Measurements from ENCODE around the gene POP7. TPM values are rescaled to one million over a fixed set of nuclear protein-coding genes. Genes with fewer than 3 reads are reported as not detected.

Gene POP7
- polyA plus RNA-seq, 1 donor from 2014 or later = 92.1 TPM

DNA sequence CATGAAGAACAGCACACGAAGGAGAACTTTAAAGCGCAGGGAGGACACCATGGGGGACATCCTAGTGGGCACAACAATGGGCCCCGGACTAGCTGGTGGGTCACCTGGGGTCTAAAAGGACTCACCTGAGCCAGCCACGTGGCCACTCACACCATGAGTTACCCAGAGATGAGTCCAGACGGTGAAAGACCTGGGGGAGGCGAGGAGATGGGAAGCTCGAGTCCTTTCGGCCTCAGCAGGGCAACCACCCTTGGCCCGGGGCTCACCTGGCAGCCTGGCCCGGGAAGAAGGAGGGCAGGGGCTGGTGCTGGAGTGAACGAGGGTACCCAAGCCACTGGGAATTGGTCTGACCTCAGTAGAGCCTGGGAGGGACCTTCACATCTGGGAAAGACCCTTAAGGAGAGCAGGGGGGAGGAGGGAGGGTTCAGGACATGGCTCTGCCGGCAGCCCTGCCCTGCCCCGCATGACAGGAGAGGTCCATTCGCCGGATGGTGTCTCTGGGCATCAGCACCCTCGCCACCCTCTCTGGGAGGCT lies 17.5 kb upstream of the POP7 start:
- Histone ChIP-seq H3K36me3 (ENCODE audit: insufficient read depth, low read length) (no peaks in the 10 kb centered on the region), H3K4me3 (ENCODE audit: low read length) (no peak overlapping the region), H3K4me2 (ENCODE audit: low read length) (no peak overlapping the region), H2AFZ (ENCODE audit: low read depth, low read length) (no peak overlapping the region), H3K27ac (ENCODE audit: low read length) (no peak overlapping the region), H3K9ac (ENCODE audit: low read length) (no peak overlapping the region), H3K27me3 (ENCODE audit: insufficient read depth, low read depth, low read length) (no peaks in the 10 kb centered on the region), H3F3A (ENCODE audit: insufficient read depth, low read length, poor library complexity, severe bottlenecking) (no peaks in the 10 kb centered on the region), H3K9me3 (ENCODE audit: low read length) (no peaks in the 10 kb centered on the region), H3K79me2 (replicated peaks; ENCODE audit: insufficient read depth, low read length) (peaks cover 48% of the 10 kb centered on the region), H4K20me1 (ENCODE audit: insufficient read depth) (peaks cover 20% of the 10 kb centered on the region), H3K9me2 (ENCODE audit: insufficient read depth, low read length) (no peaks in the 10 kb centered on the region)
- TF ChIP-seq SMC3 (conservative IDR thresholded peaks at IDR 0.05; ENCODE audit: poor library complexity) (no peak), RAD21 (conservative IDR thresholded peaks at IDR 0.05) (no peak), TAF1 (IDR thresholded peaks at IDR 0.05; ENCODE audit: low read depth) (no peak), EP300 (conservative IDR thresholded peaks at IDR 0.05; ENCODE audit: poor library complexity, severe bottlenecking) (no peak), EZH2 (IDR thresholded peaks at IDR 0.05; ENCODE audit: borderline replicate concordance, insufficient read depth, low read length, poor library complexity, severe bottlenecking) (no peak), POLR2AphosphoS5 (IDR thresholded peaks at IDR 0.05) (no peak), MXI1 (conservative IDR thresholded peaks at IDR 0.05; ENCODE audit: poor library complexity, severe bottlenecking) (no peak)
- TF ChIP-seq, protein P1, sequence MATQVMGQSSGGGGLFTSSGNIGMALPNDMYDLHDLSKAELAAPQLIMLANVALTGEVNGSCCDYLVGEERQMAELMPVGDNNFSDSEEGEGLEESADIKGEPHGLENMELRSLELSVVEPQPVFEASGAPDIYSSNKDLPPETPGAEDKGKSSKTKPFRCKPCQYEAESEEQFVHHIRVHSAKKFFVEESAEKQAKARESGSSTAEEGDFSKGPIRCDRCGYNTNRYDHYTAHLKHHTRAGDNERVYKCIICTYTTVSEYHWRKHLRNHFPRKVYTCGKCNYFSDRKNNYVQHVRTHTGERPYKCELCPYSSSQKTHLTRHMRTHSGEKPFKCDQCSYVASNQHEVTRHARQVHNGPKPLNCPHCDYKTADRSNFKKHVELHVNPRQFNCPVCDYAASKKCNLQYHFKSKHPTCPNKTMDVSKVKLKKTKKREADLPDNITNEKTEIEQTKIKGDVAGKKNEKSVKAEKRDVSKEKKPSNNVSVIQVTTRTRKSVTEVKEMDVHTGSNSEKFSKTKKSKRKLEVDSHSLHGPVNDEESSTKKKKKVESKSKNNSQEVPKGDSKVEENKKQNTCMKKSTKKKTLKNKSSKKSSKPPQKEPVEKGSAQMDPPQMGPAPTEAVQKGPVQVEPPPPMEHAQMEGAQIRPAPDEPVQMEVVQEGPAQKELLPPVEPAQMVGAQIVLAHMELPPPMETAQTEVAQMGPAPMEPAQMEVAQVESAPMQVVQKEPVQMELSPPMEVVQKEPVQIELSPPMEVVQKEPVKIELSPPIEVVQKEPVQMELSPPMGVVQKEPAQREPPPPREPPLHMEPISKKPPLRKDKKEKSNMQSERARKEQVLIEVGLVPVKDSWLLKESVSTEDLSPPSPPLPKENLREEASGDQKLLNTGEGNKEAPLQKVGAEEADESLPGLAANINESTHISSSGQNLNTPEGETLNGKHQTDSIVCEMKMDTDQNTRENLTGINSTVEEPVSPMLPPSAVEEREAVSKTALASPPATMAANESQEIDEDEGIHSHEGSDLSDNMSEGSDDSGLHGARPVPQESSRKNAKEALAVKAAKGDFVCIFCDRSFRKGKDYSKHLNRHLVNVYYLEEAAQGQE (IDR thresholded peaks at IDR 0.05; ENCODE audit: borderline replicate concordance) = no peak
- TF ChIP-seq, protein P2, sequence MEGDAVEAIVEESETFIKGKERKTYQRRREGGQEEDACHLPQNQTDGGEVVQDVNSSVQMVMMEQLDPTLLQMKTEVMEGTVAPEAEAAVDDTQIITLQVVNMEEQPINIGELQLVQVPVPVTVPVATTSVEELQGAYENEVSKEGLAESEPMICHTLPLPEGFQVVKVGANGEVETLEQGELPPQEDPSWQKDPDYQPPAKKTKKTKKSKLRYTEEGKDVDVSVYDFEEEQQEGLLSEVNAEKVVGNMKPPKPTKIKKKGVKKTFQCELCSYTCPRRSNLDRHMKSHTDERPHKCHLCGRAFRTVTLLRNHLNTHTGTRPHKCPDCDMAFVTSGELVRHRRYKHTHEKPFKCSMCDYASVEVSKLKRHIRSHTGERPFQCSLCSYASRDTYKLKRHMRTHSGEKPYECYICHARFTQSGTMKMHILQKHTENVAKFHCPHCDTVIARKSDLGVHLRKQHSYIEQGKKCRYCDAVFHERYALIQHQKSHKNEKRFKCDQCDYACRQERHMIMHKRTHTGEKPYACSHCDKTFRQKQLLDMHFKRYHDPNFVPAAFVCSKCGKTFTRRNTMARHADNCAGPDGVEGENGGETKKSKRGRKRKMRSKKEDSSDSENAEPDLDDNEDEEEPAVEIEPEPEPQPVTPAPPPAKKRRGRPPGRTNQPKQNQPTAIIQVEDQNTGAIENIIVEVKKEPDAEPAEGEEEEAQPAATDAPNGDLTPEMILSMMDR (IDR thresholded peaks at IDR 0.05; ENCODE audit: poor library complexity, severe bottlenecking) = no peak

DNA sequence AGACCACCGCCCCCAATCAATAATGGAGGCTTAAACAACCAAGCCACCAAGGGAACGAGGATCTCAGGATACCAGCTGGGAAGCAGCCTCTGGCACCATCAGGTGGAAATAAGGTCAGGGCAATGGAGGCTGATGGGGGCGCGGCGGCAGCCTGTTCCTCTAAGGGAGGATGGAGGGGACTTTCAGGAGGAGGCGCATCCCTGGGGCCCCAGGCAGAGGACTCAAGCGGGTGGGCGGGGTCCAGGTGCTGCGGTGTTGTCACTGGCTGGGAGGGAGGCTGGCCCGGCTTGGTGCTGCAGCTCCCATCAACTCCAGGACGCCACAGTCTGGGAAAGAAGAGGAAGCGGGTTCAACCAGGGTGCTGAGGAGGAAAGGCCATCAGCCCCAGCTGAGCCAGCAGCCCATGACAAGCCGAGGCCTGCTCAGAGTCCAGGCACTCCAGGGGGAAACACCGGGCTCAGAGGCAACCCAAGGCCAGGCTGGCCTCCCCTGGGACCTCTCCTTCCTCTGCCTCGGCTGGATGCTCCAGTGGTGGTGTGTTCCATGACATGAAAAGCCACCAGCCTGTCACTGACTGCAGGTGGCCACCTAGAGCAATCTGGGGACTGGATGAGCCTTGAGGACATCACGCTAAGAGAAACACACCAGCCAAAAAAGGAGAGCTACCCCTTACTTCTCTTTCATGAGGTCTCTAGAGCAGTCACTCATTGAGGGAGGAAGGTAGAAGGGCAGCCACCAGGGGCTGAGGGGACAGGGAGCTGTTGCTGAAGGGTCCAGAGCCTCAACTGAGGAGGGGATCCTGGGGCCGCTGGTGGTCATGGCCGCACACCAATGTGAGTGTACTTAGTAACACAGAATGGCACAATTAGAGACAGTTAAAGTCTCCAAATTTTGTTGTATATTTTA lies 16.4 kb upstream of the POP7 start:
- Histone ChIP-seq H3K4me3 (ENCODE audit: low read length) (no peak overlapping the region), H2AFZ (ENCODE audit: low read depth, low read length) (no peak overlapping the region), H3K79me2 (replicated peaks; ENCODE audit: insufficient read depth, low read length) (peaks cover 50% of the 10 kb centered on the region), H3K4me2 (ENCODE audit: low read length) (no peak overlapping the region), H3K9me2 (ENCODE audit: insufficient read depth, low read length) (no peaks in the 10 kb centered on the region), H3K36me3 (ENCODE audit: insufficient read depth, low read length) (no peaks in the 10 kb centered on the region), H3K27me3 (ENCODE audit: insufficient read depth, low read depth, low read length) (no peaks in the 10 kb centered on the region), H3K9me3 (ENCODE audit: low read length) (no peaks in the 10 kb centered on the region), H3K9ac (ENCODE audit: low read length) (no peak overlapping the region), H3K27ac (ENCODE audit: low read length) (no peak overlapping the region), H4K20me1 (ENCODE audit: insufficient read depth) (peaks cover 20% of the 10 kb centered on the region), H3F3A (ENCODE audit: insufficient read depth, low read length, poor library complexity, severe bottlenecking) (no peaks in the 10 kb centered on the region)
- no peak for TF ChIP-seq EP300 (conservative IDR thresholded peaks at IDR 0.05; ENCODE audit: poor library complexity, severe bottlenecking)
- TF ChIP-seq, protein P2 (IDR thresholded peaks at IDR 0.05; ENCODE audit: poor library complexity, severe bottlenecking) = no peak
- TF ChIP-seq MXI1 (conservative IDR thresholded peaks at IDR 0.05; ENCODE audit: poor library complexity, severe bottlenecking) = no peak
- TF ChIP-seq EZH2 (IDR thresholded peaks at IDR 0.05; ENCODE audit: borderline replicate concordance, insufficient read depth, low read length, poor library complexity, severe bottlenecking) = no peak
- no peak for TF ChIP-seq SMC3 (conservative IDR thresholded peaks at IDR 0.05; ENCODE audit: poor library complexity)
- no peak for TF ChIP-seq RAD21 (conservative IDR thresholded peaks at IDR 0.05)
- TF ChIP-seq, protein P1 (IDR thresholded peaks at IDR 0.05; ENCODE audit: borderline replicate concordance) = no peak
